H1 (cell line): ENCODE results near the gene MTARC2. TPM values are rescaled to one million over a fixed set of nuclear protein-coding genes. Genes with fewer than 3 reads are reported as not detected.

Experiments used
- CTCF ChIA-PET: fragments of 300-600 bp; sonication (Branson Sonifier 250); formaldehyde crosslinking; loops from one replicate; lab custom pipeline; 2021; ENCODE audit not compliant: partially characterized antibody; lab: Charles Lee
- POLR2A ChIA-PET: fragments of 300-600 bp; sonication (Branson Sonifier 250); formaldehyde crosslinking; loops from one replicate; lab custom pipeline; 2021; ENCODE audit warnings: inconsistent platforms; ENCODE audit not compliant: partially characterized antibody; lab: Charles Lee
- DNase-seq, 2 experiments: peaks; one replicate each; pipeline versions ENCODE4 v3.0.0 to v3.0.0-alpha.2; 2010 to 2022; ENCODE audit warnings: low spot score in 2 of 2, low read depth in 1 of 2, mixed read lengths in 1 of 2
- FAIRE-seq: peaks from 2 replicates; lab custom pipeline; 2011; peaks lifted over from hg19 to GRCh38; lab: Jason Lieb, UNC
- H2AFZ ChIP-seq: 2 replicates; pipeline ENCODE4 v1.8.1; 2012; ENCODE audit warnings: low read length, inconsistent platforms
- H2AK5ac ChIP-seq: 2 replicates; pipeline ENCODE4 v1.6.1; 2013; ENCODE audit warnings: low read depth, low read length
- H2BK120ac ChIP-seq: replicated peaks from 2 replicates; pipeline ENCODE3; 2013; ENCODE audit warnings: low read depth, low read length, inconsistent platforms
- H2BK12ac ChIP-seq: 2 replicates; pipeline ENCODE4 v1.6.1; 2013; ENCODE audit warnings: low read depth, low read length
- H2BK15ac ChIP-seq: 2 replicates; pipeline ENCODE4 v1.6.1; 2013; ENCODE audit warnings: low read length
- H2BK20ac ChIP-seq: 2 replicates; pipeline ENCODE4 v1.6.1; 2013; ENCODE audit warnings: low read length
- H2BK5ac ChIP-seq: 2 replicates; pipeline ENCODE4 v1.6.1; 2013; ENCODE audit warnings: low read depth, low read length
- H3K14ac ChIP-seq: 2 replicates; pipeline ENCODE4 v1.6.1; 2013; ENCODE audit warnings: inconsistent platforms; ENCODE audit not compliant: insufficient read length
- H3K18ac ChIP-seq: 2 replicates; pipeline ENCODE4 v1.6.1; 2013; ENCODE audit warnings: low read length; ENCODE audit errors: extremely low read depth
- H3K23ac ChIP-seq: 2 replicates; pipeline ENCODE4 v1.6.1; 2013; ENCODE audit warnings: inconsistent platforms; ENCODE audit not compliant: insufficient read length
- H3K23me2 ChIP-seq: 2 replicates; pipeline ENCODE4 v1.6.1; 2013; ENCODE audit warnings: low read depth, low read length
- H3K27ac ChIP-seq: 2 replicates; pipeline ENCODE4 v1.6.1; 2011; ENCODE audit warnings: low read depth, low read length, inconsistent platforms
- H3K27me3 ChIP-seq, 4 experiments: replicated peaks in 1 of 4; 1 replicate in 1 of 4; 2 replicates in 3 of 4; pipeline versions ENCODE4 v1.6.1 to v1.8.1; 2011 to 2013; ENCODE audit warnings: low read length in 3 of 4, mild to moderate bottlenecking in 3 of 4, inconsistent platforms in 2 of 4, mixed read lengths in 2 of 4, moderate library complexity in 1 of 4; ENCODE audit not compliant: control insufficient read depth in 3 of 4, insufficient read depth in 3 of 4; ENCODE audit errors: extremely low read depth in 1 of 4
- H3K36me3 ChIP-seq, 4 experiments: 2 replicates each; pipeline versions ENCODE4 v1.6.1 to v1.8.1; 2011 to 2013; ENCODE audit warnings: mild to moderate bottlenecking in 4 of 4, low read length in 3 of 4, moderate library complexity in 2 of 4, control low read depth in 1 of 4, inconsistent platforms in 1 of 4; ENCODE audit not compliant: insufficient read depth in 4 of 4, control insufficient read depth in 2 of 4
- H3K4ac ChIP-seq: replicated peaks from 2 replicates; pipeline ENCODE3; 2013; ENCODE audit warnings: low read length, low read depth, mixed read lengths, inconsistent platforms; ENCODE audit not compliant: insufficient read length
- H3K4me1 ChIP-seq, 4 experiments: replicated peaks in 1 of 4; 1 replicate in 1 of 4; 2 replicates in 3 of 4; pipeline versions ENCODE4 v1.6.1 to v1.8.1; 2011 to 2013; ENCODE audit warnings: low read length in 3 of 4, inconsistent platforms in 2 of 4, mixed read lengths in 1 of 4; ENCODE audit not compliant: insufficient read depth in 4 of 4, control insufficient read depth in 3 of 4
- H3K4me2 ChIP-seq, 2 experiments: 2 replicates each; pipeline versions ENCODE4 v1.6.1 to v1.8.1; 2011 to 2013; ENCODE audit warnings: low read depth in 2 of 2, low read length in 2 of 2, control low read depth in 1 of 2, inconsistent platforms in 1 of 2, mild to moderate bottlenecking in 1 of 2; ENCODE audit not compliant: insufficient read depth in 1 of 2
- H3K4me3 ChIP-seq, 4 experiments: fragments of 200-600, 300-600 bp in 1 of 4; sonication (generic), shearing (Covaris generic), sonication (Bioruptor Twin) in 1 of 4; 2 replicates each; pipeline versions ENCODE4 v1.5.1 to v1.8.1; 2011 to 2016; ENCODE audit warnings: low read length in 4 of 4, low read depth in 3 of 4, control low read depth in 2 of 4, inconsistent platforms in 2 of 4, mild to moderate bottlenecking in 2 of 4, mixed read lengths in 1 of 4, moderate library complexity in 1 of 4; ENCODE audit not compliant: insufficient read depth in 2 of 4; ENCODE audit errors: extremely low read depth in 1 of 4
- H3K56ac ChIP-seq: replicated peaks from 2 replicates; pipeline ENCODE3; 2013; ENCODE audit warnings: low read depth, mild to moderate bottlenecking, mixed read lengths, low read length, inconsistent platforms; ENCODE audit not compliant: insufficient read length
- H3K79me1 ChIP-seq: 2 replicates; pipeline ENCODE4 v1.6.1; 2013; ENCODE audit warnings: low read depth, low read length, control low read depth
- H3K79me2 ChIP-seq, 2 experiments: 2 replicates each; pipeline versions ENCODE4 v1.6.1 to v1.8.1; 2012 to 2013; ENCODE audit warnings: low read length in 2 of 2, mild to moderate bottlenecking in 2 of 2, inconsistent platforms in 1 of 2; ENCODE audit not compliant: insufficient read depth in 2 of 2, control insufficient read depth in 1 of 2
- H3K9ac ChIP-seq, 4 experiments: replicated peaks in 1 of 4; 1 replicate in 1 of 4; 2 replicates in 3 of 4; pipeline versions ENCODE4 v1.6.1 to v1.8.1; 2011 to 2013; ENCODE audit warnings: low read depth in 3 of 4, low read length in 3 of 4, control low read depth in 2 of 4, mild to moderate bottlenecking in 2 of 4, moderate library complexity in 2 of 4, inconsistent platforms in 1 of 4; ENCODE audit errors: extremely low read depth in 1 of 4
- H3K9me3 ChIP-seq, 2 experiments: 2 replicates each; pipeline versions ENCODE4 v1.6.1 to v1.8.1; 2012 to 2013; ENCODE audit warnings: mild to moderate bottlenecking in 2 of 2, moderate library complexity in 2 of 2, control low read depth in 1 of 2, inconsistent platforms in 1 of 2, low read depth in 1 of 2, low read length in 1 of 2, mixed read lengths in 1 of 2; ENCODE audit not compliant: insufficient read depth in 2 of 2
- H4K20me1 ChIP-seq, 2 experiments: replicated peaks in 1 of 2; 2 replicates each; pipeline versions ENCODE3 to v1.8.1; 2011 to 2013; ENCODE audit warnings: inconsistent platforms in 2 of 2, low read length in 2 of 2, mild to moderate bottlenecking in 1 of 2; ENCODE audit not compliant: insufficient read depth in 2 of 2, control insufficient read depth in 1 of 2
- H4K5ac ChIP-seq: 2 replicates; pipeline ENCODE4 v1.6.1; 2013; ENCODE audit warnings: low read length, low read depth, mixed read lengths, inconsistent platforms; ENCODE audit not compliant: insufficient read length
- H4K8ac ChIP-seq: 2 replicates; pipeline ENCODE4 v1.8.0; 2013; ENCODE audit warnings: mild to moderate bottlenecking, moderate library complexity, low read length, inconsistent platforms; ENCODE audit not compliant: insufficient read depth; ENCODE audit errors: extremely low read depth
- H4K91ac ChIP-seq: replicated peaks from 2 replicates; pipeline ENCODE3; 2013; ENCODE audit warnings: low read length, mixed read lengths, inconsistent platforms; ENCODE audit not compliant: insufficient read length
- CBX5 ChIP-seq: fragments of 300-800, 300-1000 bp; sonication (generic); IDR thresholded peaks from 2 replicates; pipeline ENCODE4 v1.7.1; 2016; ENCODE audit warnings: antibody characterized with exemption, low read length, low read depth
- WGBS, 2 experiments: shearing (Covaris generic) in 1 of 2; methylation state at CpG; one replicate each; pipeline versions ENCODE4 v1.1.6 to v1.1.7; 2013 to 2015; ENCODE audit warnings: low lambda C conversion rate in 2 of 2, mixed read lengths in 2 of 2, inconsistent platforms in 1 of 2, low coverage in 1 of 2, missing lambda C conversion rate in 1 of 2; ENCODE audit not compliant: insufficient replicate concordance in 2 of 2, insufficient coverage in 1 of 2, insufficient read length in 1 of 2; ENCODE audit errors: extremely low coverage in 1 of 2, missing lambda C conversion rate in 1 of 2; 5-methylcytosine and 5-hydroxymethylcytosine counted together
- polyA plus RNA-seq, 7 experiments: library from polyadenylated mRNA; depleted of rRNA in 3 of 7; stranded (reverse) in 5 of 7; unstranded in 2 of 7; fragments of >200 nt in 5 of 7; fragments of 200-250 nt in 2 of 7; gene quantifications; 1 replicate in 5 of 7; 2 replicates in 1 of 7; 4 replicates in 1 of 7; pipeline versions ENCODE4 v1.2.1 to v1.2.3, GENCODE V29; 2011 to 2013; ENCODE audit warnings: missing spikeins in 2 of 7, mixed read lengths in 2 of 7
- total RNA-seq: library from RNA; stranded (reverse); fragmentation: NEBNext Ultra II Directional; extraction: Animal tissue kit (Norgen Biotek cat#: 25700); gene quantifications from 2 replicates; pipeline ENCODE4 v1.2.1, GENCODE V29; 2021
- TF ChIP-seq, protein P1 (sequence below): IDR thresholded peaks from 2 replicates; pipeline ENCODE4 v1.6.1; 2012; ENCODE audit warnings: inconsistent platforms

The MTARC2 gene
- total and polyA plus RNA-seq, 2 of the 8 experiments (the other 6 are each of a cell fraction or from before 2014, with no cell fraction given) = 7.2 to 7.9 TPM

- Histone ChIP-seq H4K20me1 (peaks cover 0 to 4% of the 10 kb centered on the region in 2 experiments), H2BK12ac (no peak overlapping the region), H2BK20ac (no peak overlapping the region), H3K9me3 (no peaks in the 10 kb centered on the region), H4K8ac (no peak overlapping the region), H2BK15ac (no peak overlapping the region), H3K23ac (no peak overlapping the region), H3K4me1 (no peaks in the 10 kb centered on the region), H3K36me3 (peaks cover 0 to 29% (median 16%) of the 10 kb centered on the region in 4 experiments; a peak in 5 of 8 replicates), H3K14ac (no peak overlapping the region), H3K56ac (no peak overlapping the region), H3K9ac (no peak overlapping the region), H3K27ac (no peak overlapping the region), H3K4me2 (no peak overlapping the region), H2AK5ac (no peak overlapping the region), H2BK120ac (no peak overlapping the region), H3K4ac (no peak overlapping the region), H3K27me3 (no peaks in the 10 kb centered on the region), H3K18ac (no peak overlapping the region), H4K5ac (no peak overlapping the region), H3K79me2 (no peaks in the 10 kb centered on the region), H3K79me1 (peaks cover 2% of the 10 kb centered on the region; the same call in 1 of the 2 replicates), H4K91ac (no peak overlapping the region), H2AFZ (no peak overlapping the region), H3K23me2 (no peaks in the 10 kb centered on the region), H3K4me3 (no peak overlapping the region), H2BK5ac (no peak overlapping the region)
- WGBS, 2 experiments = 91% methylated on average over 3 of the region's 3 CpGs; no CpG with 5 or more reads in 1 of the 2 experiments
- DNase-seq (no peak), FAIRE-seq (no peak)
- no peak for TF ChIP-seq CBX5
- TF ChIP-seq, protein P1, sequence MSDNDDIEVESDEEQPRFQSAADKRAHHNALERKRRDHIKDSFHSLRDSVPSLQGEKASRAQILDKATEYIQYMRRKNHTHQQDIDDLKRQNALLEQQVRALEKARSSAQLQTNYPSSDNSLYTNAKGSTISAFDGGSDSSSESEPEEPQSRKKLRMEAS = no peak
- CTCF ChIA-PET = interaction anchor here (1.8 kb wide), 1 partner anchor 21 kb away, joined by 8 read pairs; no protein-coding TSS in a partner anchor
- POLR2A ChIA-PET = no interaction called here
Measured at GRCh38 chr1:220797553-220797952, 49.4 kb downstream of the MTARC2 start.
